T-helper 2 cell treated with Interferon-gamma antibody and Interleukin-4, amounts not matched to agents 100 ng/mL and 5 ng/mL, for 36 hours (primary cell): ENCODE measurements around the gene TMEM151A. TPM values are rescaled to one million over a fixed set of nuclear protein-coding genes. Genes with fewer than 3 reads are reported as not detected.

Experiments used
- intact Hi-C: fragments of 100-400 bp; cut with micrococcal nuclease; formaldehyde crosslinking; loops from one replicate; pipeline ENCODE4 v1.15.1; 2023
- total RNA-seq: library from RNA; stranded (reverse); gene quantifications from 2 replicates; pipeline ENCODE4 v1.2.3, GENCODE V29; 2022

The TMEM151A gene
- total RNA-seq, 1 donor from 2014 or later = not detected

- intact Hi-C loops = loop anchor here (1.0 to 10.0 kb wide), 3 partner anchors 14 to 568 kb away; partner anchors contain the start of genes KAT5 and RAB1B
Measured at GRCh38 chr11:66282468-66283455, 8.9 kb upstream of the TMEM151A start.

DNA sequence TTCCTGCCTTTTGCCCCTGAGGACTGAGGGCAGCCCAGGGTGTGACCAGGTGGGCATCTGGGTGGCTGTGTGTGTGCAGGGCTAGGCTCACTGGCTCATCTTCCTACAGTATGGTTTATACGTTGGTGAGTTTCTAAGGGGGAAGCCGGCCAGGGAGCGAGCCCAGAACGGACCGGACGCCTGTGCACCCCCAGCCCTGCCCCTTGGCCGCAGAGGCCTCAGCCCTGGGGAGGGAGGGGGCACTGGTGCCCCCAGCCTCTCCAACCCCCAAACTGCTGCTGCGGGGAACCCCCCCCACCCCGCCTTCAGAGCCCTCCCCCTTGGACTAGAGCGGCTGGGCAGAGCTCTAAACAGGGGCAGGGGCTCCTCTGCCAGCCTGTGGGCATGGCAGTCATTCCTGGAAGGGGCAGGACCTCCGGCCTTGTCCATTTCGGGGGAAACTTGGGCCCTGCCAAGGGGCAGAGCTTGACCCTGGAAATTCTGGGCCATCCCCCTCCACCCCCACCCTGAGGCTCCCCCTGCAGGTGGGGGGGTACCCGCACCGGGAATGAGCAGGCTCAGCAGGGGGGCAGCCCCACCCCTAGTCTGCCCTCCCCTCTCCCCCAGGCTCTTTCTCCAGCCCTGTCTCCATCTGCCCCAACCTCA, 8.1 kb upstream of the TMEM151A start:
- intact Hi-C loops = loop anchor here (10.0 kb wide), 1 partner anchor 569 kb away; the partner anchor contains the start of gene KAT5

GRCh38 chr11:66284526-66285078, 7.1 kb upstream of the TMEM151A start:
- intact Hi-C loops = loop anchor here (10.0 kb wide), 1 partner anchor 570 kb away; the partner anchor contains the start of gene KAT5

DNA sequence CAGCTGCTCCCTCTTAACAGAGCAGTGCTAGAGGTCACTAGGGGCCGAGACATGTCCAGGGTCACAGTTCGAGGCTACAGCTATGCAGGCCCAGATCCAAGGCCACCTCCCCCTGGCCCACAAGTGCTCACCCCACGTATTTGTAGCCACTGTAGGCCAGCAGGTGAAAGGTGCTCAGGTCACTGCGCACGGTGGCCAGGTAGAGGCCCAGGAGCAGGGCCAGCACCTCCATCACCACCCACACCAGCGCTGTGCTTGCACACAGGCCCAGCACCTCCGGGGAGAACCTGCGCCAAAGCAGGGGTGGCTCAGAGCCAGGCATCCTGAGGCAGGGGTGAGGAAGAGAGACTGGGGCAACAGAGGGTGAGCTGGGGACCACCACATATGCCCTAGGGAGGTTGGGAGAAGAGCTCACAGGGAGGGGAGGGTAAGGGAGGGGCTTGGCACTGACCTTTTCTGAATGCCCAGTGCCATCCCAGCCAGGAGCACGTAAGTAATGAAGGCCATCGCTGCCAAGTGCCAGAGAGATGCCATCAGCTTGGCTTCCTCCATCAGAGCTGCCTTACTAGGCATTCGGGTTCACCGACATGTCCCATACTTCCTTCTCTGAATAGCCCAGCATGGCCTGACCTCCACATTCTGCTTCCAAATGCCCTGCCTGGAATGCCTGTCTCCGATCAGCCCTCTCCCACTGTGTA, 6.3 kb upstream of the TMEM151A start:
- intact Hi-C loops = loop anchor here (10.0 kb wide), 1 partner anchor 571 kb away; the partner anchor contains the start of gene KAT5

- intact Hi-C loops = loop anchor here (10.0 kb wide), 1 partner anchor 572 kb away; the partner anchor contains the start of gene KAT5
Measured at GRCh38 chr11:66286699-66287098, 5.0 kb upstream of the TMEM151A start.

DNA sequence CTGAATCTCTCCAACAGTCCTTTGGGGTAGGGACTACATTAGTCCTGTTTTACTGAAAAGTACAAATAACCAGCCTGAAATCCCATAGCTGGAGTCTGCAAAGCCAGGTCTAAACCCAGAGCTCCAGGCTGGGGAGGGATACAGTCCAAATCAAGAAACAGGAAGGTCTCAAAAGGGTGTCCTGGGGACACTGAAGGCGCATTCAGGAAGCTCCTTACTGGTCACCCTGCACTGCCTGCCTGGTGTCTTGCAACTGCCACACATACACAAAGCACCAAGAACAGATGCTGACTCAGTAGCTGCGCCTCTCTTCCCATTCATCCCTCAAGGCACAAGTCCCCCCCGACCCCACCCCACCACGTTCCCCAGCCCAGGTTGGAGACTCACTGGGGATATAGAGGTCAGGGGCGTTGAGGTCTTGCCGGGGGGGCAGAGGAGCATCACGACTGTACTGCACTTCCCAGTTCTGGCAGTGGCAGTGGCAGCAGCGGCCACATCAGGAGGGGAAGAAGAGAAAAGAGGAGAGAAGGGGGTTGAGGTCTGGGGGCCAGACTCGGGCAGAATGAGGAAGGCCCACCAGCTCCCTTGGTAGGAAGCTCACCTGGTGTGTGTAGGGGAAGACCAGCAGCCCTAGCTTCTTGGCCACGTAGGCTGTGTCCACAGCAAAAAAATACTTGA, 4.3 kb upstream of the TMEM151A start:
- intact Hi-C loops = loop anchor here (10.0 kb wide), 1 partner anchor 573 kb away; the partner anchor contains the start of gene KAT5

- intact Hi-C loops = loop anchor here (2.0 to 10.0 kb wide), 2 partner anchors 57 to 573 kb away; partner anchors contain the start of genes BRMS1 and KAT5
Measured at GRCh38 chr11:66287889-66288670, 3.6 kb upstream of the TMEM151A start.

GRCh38 chr11:66288671-66289547, 2.8 kb upstream of the TMEM151A start, which contains the start of gene YIF1A:
Gene YIF1A (minus strand): TSS chr11:66289143. CDS start chr11:66288985, 158 bp downstream.
- intact Hi-C loops = loop anchor here (1.0 to 10.0 kb wide), 4 partner anchors 21 to 574 kb away; partner anchors contain the start of genes BRMS1, KAT5 and RAB1B

- intact Hi-C loops = loop anchor here (1.0 to 10.0 kb wide), 4 partner anchors 21 to 575 kb away; partner anchors contain the start of genes BRMS1, KAT5 and RAB1B
Measured at GRCh38 chr11:66289548-66290329, 2.0 kb upstream of the TMEM151A start.

- intact Hi-C loops = no loop called here
Measured at GRCh38 chr11:66290330-66290621, 1.4 kb upstream of the TMEM151A start.

GRCh38 chr11:66291303-66291705, 390 bp upstream of the TMEM151A start:
- intact Hi-C loops = no loop called here

- intact Hi-C loops = no loop called here
Measured at GRCh38 chr11:66292543-66293332, 1.0 kb downstream of the TMEM151A start.

GRCh38 chr11:66293352-66293751, 1.7 kb downstream of the TMEM151A start:
- intact Hi-C loops = no loop called here

DNA sequence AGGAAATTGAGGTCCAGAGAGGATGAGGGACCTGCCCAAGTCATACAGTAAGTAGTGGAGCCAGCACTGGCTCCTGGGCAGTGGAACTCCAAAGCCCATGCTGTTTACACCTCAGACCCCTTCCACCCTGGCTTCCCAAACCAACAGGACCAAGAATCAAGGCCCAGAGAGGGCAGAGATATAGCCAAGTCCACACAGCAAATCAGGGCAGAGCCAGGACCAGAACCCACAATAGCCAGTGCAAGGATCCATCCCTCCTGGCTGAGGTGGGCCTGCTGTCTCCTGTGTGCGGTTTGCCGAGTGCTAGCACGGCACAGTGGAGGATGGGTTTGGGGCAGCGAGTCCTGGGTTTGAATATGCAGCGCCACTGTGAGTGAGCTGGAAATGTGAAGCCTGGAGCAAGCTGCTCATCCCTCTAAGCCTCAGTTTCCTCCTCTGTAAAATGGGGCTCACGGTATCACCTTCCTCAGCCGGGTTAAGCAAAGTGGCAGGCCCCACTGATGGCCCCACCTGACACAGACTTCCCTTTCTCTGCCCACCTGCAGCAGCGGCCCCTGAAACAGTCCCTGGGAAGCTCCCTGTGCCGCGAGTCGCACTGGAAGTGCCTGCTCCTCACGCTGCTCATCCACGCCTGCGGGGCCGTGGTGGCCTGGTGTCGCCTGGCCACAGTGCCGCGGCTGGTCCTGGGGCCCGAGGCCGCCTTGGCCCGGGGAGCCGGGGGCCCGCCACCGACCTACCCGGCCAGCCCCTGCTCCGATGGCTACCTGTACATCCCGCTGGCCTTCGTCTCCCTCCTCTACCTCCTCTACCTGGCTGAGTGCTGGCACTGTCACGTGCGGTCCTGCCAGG, 2.3 kb downstream of the TMEM151A start:
- intact Hi-C loops = no loop called here
